LNCaP clone FGC (cell line): Measurements from ENCODE around the gene SASH1.

ENCODE experiments used
- DNase-seq: peaks from one replicate; pipeline ENCODE4 v3.0.0-alpha.2; 2011; ENCODE audit warnings: low read depth
- H3K4me3 ChIP-seq: 2 replicates; pipeline ENCODE4 v1.5.1; 2011; ENCODE audit warnings: mild to moderate bottlenecking, low read depth, low read length, control low read depth
- TF ChIP-seq, protein P1 (sequence below): IDR thresholded peaks from 2 replicates; pipeline ENCODE4 v1.5.1; 2012; ENCODE audit warnings: mild to moderate bottlenecking; ENCODE audit not compliant: control insufficient read depth, insufficient read depth; ENCODE audit errors: extremely low read depth

Gene SASH1

GRCh38 chr6:148340586-148341297 is 1.9 kb upstream of the SASH1 start:
- TF ChIP-seq, protein P1, sequence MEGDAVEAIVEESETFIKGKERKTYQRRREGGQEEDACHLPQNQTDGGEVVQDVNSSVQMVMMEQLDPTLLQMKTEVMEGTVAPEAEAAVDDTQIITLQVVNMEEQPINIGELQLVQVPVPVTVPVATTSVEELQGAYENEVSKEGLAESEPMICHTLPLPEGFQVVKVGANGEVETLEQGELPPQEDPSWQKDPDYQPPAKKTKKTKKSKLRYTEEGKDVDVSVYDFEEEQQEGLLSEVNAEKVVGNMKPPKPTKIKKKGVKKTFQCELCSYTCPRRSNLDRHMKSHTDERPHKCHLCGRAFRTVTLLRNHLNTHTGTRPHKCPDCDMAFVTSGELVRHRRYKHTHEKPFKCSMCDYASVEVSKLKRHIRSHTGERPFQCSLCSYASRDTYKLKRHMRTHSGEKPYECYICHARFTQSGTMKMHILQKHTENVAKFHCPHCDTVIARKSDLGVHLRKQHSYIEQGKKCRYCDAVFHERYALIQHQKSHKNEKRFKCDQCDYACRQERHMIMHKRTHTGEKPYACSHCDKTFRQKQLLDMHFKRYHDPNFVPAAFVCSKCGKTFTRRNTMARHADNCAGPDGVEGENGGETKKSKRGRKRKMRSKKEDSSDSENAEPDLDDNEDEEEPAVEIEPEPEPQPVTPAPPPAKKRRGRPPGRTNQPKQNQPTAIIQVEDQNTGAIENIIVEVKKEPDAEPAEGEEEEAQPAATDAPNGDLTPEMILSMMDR = no peak
- H3K4me3 ChIP-seq = no peak overlapping the region
- no peak for DNase-seq

DNA sequence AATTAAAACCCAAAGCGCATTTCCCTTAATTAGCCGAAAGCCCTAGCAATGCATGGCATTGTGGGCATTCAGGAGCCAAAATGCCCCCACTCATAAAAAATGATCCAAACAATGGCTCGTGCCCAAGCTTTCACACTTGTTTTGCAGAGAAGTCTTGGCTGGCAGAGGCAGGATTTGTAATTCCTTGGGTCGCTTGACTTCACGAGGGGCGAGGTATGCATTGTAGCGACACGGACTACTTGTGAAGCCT is 613 bp upstream of the SASH1 start:
- DNase-seq = no peak
- TF ChIP-seq, protein P1 = no peak
- H3K4me3 ChIP-seq = peak overlapping the region; percentile 84

- DNase-seq = no peak
- H3K4me3 ChIP-seq = peak overlapping the region; percentile 84
- TF ChIP-seq, protein P1 = no peak
These were observed 577 bp downstream of the SASH1 start for GRCh38 chr6:148343047-148343782.

GRCh38 chr6:148345176-148345575 is 2.5 kb downstream of the SASH1 start:
- peak; percentile 97 for DNase-seq
- TF ChIP-seq, protein P1 = no peak
- H3K4me3 ChIP-seq = no peak overlapping the region

GRCh38 chr6:148345578-148345977 is 2.9 kb downstream of the SASH1 start:
- H3K4me3 ChIP-seq = 0 out of 2 replicates have a peak overlapping the region, but pooled peaks have one; percentile 16
- no peak for DNase-seq
- TF ChIP-seq, protein P1 = no peak

DNA sequence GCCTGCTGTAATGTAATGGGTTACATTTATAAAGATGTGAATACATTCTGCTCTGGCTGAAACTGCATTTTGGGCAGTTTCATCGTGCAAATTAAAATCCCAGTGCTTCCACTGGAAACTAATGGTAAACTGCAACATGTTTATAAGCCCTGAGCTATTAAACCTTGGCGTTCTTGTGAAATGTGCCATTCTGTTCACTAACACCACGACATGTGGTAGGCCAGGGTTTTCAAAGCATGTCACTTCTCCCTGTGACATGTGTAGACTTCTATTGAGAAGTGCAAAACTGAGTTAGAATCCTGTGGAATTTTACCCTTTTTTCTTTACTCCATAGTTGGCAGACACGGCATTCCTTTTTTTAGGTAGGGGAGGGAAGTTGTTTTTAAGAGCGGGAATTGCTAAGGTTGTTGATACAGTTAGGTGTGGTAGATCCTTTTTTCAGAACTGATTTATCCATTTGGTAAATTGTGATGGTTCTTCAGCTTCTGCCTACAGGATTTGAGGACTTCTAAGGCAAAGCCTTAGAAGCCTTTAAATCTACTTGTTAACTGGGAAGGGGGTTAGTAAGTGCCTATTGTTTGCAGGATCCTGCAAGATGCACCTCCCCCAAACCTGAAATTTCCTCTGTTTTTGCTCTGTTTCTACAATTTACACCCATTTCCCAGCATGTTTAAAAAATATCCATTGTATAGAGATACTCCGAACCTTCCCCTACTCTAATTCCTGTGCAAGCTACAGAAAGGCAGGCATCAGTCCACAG is 4.2 kb downstream of the SASH1 start:
- TF ChIP-seq, protein P1 = no peak
- no peak overlapping the region for H3K4me3 ChIP-seq
- DNase-seq = no peak
